GM21423 (cell line): Measurements from ENCODE around the gene CORO6.

Experiments used
- ATAC-seq: cut with Tn5 transposase; IDR thresholded peaks from one replicate; pipeline ENCODE4 v1.9.1; 2021; ENCODE audit warnings: mild to moderate bottlenecking, moderate library complexity; ENCODE audit not compliant: unreplicated experiment

Gene CORO6

DNA sequence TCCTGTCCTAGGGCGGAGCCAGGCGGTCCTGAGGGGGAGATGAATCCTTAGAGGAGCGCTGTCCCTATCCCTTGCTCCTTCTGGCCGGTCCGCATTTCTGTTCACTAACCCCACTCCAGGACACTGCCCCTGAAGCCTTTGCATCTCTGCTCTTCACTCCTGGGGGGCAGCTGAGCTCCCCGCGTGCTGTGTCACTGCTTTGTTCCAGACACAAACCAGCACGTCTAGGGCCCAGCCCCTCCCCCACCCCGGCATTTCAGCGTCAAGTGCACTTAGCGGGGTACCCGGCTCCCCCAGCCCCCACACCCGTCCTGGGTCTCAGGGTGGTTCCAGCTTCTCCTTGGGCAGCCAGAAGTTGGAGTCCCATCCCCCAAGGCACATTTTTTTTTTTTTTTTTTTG lies 8.9 kb downstream of the CORO6 start:
- no peak for ATAC-seq

DNA sequence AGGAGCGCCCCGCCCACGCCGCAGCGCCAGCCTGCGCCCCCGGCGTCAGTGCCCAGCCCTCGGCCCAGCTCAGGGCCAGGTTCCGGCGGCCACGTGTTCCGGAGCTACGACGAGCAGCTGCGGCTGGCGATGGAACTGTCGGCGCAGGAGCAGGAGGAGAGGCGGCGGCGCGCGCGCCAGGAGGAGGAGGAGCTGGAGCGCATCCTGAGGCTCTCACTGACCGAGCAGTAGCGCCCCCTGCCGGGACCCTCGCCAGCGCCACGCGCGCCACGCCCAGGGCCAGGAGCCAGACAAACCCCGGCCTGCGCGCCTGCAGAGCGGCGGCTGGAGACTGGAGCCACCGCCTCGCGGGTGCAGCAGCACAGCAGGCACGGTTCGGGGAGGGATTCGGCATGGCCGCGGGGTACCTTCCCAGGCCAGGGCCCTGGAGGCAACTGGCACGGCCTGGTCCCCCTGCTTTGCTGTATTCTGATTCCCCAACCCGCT lies 9.3 kb downstream of the CORO6 start:
- ATAC-seq: peak; percentile 32

DNA sequence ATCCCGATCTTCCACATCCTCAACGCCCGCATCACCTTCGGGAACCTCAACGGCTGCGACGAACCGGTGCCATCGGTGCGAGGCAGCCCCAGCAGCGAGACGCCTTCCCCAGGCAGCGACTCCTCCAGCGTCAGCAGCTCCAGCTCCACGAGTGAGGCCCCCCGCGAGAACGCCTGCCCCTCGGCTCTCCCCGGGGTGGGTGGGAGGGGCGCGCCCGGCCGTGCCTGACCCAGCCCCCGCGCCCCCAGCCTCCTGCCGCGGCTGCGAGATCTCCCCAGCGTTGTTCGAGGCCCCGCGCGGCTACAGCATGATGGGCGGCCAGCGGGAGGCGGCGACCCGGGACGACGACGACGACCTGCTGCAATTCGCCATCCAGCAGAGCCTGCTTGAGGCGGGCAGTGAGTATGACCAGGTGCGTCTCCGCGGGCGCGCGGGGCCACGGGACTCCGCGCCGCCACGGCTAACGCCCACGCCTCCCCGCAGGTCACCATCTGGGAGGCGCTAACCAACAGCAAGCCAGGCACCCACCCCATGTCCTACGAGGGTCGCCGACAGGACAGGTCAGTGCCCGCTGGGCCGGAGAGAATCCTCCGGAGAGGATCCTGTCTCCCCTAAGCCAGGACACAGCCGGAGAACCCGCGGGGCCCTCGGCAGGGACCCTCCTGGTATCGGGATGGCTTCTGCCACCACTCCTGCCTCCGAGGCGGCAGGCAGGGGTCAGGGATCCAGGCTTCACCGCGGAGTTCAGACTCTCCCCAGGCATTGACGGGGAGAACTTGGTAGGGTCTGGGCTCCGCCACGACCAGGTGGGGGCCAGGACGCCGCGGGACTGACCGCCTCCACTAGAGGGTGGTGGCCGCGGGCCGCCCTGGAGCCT lies 10.1 kb downstream of the CORO6 start:
- ATAC-seq: no peak

DNA sequence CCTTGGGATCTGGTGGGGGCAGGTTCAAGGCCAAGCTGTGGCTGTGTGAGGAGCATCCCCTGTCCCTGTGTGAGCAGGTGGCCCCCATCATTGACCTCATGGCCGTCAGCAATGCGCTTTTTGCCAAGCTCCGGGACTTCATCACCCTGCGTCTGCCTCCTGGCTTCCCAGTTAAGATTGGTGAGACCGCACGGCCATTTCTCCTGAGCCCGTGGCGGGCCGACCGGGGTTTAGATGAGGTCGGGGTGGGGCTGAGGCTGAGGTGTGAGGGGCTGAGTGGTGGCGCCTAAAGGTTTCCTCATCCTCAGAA lies 10.7 kb downstream of the CORO6 start:
- ATAC-seq: no peak

DNA sequence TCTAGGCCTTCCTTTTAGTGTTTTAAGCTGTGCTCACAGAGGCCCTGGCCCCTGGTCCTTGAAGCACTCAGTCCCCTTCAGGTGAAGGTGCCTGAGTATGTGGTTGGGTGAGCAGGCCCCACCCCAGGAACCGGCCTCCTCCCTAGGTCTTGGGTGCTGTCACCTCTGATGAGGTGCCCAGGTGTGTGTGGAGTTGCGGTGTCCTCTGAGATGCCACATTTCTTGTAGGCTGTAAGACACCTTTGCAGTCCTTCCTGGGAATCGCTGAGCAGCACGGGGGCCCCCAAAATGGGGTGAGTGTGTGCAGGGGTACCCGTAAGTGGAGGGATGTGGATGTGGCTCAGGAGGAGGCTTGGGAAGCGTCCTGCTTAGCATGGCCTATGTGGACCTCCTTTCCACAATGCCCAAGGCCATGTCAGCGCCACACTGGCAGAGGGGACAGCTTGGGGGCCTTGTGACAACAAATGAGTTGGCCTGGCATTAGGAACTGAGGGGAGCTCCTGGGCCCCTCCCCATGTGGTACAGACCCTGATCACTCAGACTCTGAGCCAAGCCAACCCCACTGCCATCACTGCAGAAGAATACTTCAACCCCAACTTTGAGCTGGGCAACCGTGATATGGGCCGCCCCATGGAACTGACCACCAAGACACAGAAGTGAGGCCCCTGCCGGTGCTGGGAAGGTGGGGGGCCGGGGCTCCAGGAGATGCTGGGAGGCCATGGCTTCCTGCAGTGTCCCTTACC lies 11.2 kb downstream of the CORO6 start:
- no peak for ATAC-seq

DNA sequence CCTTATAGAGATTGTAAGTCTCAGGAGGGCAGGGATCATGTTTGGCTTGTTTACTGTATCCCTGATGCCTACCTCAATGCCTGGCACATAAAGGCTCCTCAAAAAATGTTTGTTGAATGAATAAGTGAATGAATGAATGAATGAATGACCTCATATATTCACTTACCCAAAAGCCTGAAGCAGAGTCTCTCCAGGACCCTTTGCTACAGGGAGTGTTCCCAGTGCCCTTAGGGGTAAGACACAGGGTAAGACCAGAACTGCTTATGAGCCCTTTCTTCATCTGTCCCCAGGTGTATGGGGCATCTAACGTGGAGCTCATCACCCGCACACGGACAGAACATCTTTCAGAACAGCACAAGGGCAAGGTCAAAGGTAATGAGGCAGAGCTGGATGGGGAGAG lies 12.3 kb downstream of the CORO6 start:
- no peak for ATAC-seq

DNA sequence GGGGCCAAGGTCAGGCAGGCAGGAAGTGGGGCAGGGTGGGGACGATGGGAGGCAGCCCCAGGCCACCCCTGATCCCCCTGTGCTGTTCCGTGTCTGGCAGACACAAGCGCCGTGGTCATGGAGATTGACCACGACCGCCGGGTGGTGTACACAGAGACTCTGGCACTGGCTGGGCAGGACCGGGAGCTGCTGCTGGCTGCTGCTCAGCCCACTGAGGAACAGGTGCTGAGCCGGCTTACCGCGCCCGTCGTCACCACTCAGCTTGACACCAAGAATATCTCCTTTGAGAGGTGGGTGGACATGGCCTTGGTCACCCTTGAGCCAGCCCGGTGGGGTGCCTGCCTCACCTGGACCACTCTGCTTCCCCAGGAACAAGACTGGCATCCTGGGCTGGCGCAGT lies 13.7 kb downstream of the CORO6 start:
- ATAC-seq: no peak

DNA sequence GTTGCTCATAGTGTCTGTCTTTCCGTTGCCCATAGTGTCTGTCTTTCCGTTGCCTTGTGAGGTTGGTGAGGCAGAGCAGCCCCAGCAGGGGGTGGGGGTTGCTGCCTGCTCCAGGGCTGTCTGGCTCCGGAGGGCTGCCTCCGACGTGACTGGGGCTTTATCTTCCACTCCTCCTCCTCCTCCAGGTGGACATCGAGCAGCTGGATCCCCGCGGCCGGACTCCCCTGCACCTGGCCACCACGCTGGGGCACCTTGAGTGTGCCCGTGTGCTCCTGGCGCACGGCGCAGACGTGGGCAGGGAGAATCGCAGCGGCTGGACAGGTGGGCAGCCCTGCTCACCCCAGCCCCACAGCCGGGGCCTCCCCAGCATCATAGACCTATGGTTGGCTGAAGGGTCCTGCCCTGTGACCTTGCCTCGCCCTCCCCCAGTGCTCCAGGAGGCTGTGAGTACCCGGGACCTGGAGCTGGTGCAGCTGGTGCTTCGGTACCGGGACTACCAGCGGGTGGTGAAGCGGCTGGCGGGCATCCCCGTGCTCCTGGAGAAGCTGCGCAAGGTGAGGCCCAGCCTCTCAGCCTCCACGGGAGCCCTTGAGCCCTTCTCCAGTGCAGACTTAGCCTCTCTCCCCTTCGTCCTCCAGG lies 15.0 kb downstream of the CORO6 start:
- no peak for ATAC-seq

DNA sequence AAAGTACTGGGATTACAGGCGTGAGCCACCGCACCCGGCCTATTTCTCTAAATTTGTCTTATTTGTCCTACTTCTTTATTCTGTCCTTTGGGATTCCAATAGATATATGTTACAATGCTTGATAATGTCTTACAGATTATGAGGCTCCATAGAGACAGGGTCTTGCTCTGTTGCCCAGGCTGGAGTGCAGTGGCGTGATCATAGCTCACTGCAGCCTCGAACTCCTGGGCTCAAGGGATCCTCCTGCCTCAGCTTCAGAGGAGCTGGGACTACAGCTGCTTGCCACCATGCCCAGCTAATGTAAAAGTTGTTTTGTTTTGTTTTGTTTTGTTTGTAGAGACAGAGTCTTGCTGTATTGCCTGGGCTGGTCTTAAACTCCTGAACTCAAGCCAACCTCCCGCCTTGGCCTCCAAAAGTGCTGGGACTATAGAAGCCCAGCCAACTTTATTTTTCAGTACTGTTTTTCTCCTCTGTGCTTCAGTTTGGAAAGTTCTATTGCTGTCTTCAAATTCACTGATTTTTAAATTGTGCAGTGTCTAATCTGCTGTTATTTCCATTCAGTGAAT lies 19.5 kb downstream of the CORO6 start:
- ATAC-seq: no peak

DNA sequence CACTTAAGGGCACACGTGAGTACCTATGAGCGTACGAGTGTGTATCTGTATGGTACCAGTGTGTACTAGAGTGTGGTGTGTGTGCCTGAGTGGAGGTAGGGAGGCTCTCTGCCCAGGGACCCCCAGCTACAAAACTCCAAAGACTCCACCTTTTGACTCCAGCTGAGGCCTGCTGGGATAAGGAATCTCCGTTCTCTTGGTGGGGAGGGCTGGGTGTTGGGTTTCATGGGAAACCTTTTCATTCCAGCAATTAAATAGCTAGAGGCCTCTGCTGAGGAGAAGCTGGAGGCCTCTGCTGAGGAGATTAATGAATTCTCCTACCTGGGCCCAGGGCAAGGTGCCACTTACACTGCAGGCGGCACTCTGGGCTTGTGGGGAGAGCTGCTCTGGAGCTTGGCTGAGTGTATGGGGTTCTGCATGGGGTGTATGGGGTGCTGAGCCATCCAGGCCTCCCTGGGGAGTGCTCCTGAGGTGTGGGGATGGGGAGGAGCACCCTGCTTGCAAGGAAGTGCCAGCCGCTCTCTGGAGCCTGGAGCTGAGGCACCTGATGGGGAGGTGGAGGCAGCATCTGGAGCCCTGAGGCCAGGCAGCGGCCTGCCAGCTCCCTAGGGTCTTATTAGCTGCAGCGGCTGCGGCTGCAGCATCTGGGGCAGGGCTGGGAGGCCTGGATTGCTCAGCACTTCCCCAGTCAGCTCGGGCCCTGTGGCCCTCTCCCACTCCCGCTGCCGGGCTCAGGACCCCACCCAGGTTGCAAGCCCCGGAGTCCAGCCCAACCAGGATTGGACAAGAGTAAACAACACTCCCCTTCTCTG lies 25.1 kb downstream of the CORO6 start:
- ATAC-seq: no peak

DNA sequence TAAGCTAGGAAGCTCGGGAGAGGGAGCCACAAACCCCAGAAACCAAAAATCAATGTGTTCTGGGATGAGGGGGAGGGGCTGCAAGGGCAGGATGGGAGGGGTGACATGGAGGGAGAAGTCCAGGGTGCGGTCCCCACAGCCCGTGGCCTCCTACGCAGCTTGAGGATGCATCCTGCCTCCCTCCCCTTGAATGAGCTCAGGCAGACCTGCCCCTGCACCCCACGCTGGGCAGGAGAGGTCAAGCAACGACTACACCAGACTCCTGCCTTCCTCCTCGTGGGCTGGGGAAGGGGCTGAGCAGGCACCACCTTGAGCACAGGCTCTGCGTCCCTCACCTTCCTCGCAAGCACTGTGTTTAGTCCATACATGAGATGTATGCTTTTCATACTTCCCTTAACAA lies 25.9 kb downstream of the CORO6 start:
- ATAC-seq: no peak

DNA sequence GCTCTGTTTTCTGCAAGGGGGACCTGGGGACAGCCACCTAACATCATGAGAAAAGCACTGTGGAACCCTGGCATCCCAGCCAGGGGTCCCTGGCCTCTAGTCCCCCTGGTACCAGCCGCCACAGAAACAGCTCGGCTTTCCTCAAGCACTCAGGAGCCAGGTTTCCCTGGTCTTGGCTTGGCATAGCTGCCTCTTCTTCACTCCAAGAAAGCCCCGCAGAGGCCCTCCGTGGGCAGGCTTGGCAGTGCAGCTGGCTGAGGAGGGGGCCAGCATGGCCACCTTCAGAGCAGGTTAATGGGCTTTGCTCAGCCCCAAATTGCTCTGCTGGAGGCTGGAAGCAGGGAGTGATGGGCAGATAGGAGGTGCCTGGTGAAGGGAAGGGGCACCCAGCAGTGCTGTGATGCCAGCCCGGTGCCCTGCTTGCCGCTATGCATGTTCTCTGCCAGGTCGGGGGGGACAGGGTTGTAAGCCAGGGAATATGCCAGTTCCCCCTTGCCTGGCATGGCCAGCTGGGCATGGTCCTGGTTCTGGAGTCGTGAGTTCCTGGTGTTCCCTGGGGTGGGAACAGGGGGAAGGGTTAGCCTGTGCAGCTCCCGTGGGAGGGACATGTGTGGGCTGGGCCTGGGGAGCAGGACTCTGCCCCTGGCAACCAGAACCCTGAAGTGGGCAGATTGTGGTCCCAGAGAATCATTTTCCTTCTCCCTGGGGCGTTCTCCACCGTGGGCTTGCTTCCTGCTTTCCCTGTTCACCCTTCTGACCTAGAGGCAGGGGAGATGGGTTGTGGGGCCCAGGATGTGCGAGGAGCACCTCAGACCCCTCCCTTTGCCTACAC lies 26.6 kb downstream of the CORO6 start:
- no peak for ATAC-seq

DNA sequence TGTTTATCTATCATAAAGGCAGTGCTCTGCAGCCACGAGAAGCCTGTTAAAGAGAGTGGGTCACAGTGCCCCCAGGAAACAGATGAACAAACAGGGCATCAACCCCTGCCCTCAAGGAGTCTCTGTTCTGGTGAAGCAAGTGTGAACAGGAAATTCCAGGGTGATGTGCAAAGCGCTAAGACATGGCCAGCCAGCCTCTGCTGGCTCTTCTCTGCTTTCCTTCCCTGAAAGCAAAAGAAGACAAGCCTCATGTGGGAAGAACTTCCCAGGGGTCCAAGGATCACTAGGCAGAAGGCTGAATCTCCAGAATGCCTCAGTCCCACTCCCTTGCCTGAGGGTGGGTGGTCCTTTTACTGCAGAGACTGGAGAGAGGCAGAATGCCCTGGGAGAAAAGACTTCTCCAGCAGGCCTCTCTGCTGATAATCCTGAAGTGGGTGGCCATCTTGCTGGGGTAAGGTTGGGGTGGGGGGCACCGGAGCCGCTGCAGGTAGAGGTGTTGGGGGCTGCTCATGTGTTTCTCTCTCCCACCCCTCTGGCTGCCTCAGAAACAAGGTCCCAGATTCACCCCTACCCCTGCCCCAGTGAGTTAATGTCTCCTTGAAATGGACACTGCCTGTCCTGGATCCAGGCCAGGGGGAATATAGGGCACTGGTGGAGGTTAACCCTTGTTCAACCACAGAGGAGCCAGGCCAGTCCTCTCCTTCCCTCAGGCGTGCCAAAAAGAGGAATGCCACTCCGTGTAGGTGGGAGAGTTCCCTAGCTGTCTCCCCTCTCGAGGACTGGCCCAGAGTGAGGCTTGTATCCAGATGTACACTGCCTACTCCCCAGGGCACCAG lies 27.4 kb downstream of the CORO6 start:
- ATAC-seq: no peak

DNA sequence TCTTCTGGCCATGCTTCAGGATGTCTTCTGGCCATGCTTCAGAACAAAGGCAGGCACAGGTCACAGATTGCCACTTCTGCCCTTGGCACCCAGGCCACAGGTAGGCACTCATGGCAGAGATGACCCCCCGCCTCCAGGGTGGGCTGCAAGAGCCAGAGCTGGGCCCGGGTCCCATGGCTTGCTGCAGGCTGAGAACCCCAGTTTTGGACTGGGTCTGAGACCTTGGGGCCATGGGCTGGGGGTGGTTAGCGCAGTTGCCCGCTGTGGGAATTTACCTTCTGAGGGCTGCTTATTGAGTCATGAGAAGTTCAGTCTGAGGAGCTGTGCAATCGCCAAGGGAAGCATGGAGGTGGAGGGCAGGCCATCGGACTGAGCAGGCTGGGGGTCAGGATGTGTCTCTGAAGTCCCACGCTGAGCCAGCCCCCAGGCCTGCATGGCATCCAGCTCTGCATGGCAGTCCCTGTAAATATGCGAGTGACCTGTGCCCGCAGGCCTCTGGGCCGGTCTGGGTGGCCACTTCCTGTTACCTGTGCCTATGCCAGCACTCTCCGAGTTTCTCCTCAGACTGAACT lies 28.1 kb downstream of the CORO6 start:
- no peak for ATAC-seq

DNA sequence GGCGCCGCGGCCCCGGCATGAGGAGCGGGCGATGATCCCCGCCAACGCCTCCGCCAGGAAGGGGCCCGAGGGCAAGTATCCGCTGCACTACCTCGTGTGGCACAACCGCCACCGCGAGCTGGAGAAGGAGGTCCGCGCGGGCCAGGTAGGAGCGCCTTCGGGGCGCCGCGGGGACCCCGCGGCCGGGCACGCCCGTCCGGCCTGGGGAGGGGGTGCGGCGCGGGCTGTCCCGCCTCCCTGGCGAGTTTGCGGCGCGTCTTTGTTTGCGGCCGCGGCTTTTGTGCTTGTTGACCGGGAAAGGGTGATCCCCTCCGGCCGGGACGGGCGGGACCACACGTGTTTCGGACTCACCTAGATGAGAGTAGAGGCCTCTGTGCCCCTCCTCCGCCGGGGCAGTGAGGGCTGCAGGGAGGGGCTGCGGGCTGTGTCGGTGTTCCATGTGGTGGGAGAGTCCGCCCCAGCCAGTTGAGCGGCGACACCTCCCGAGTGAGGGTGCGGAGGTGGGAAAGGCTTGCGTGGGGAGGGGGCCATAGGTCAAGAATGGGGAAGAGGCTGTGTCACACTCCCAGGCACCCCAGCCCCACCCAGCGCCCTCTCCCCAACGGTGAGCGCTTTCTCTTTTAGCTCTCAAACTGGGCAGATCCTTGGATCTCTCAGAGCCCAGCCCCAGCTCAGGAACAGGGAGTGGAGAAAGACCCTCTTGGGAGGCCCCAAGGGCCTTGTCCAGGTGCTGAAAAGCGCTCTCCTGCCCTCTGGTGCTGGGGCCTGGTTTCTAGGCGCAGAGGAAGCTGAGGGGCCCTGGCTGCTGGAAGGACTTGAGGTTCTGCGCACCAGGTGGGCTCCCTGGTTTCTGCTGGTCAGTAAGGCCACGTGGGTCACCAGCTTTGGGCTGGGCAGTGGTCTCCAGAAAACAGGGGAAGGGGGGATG lies 28.9 kb downstream of the CORO6 start:
- no peak for ATAC-seq

DNA sequence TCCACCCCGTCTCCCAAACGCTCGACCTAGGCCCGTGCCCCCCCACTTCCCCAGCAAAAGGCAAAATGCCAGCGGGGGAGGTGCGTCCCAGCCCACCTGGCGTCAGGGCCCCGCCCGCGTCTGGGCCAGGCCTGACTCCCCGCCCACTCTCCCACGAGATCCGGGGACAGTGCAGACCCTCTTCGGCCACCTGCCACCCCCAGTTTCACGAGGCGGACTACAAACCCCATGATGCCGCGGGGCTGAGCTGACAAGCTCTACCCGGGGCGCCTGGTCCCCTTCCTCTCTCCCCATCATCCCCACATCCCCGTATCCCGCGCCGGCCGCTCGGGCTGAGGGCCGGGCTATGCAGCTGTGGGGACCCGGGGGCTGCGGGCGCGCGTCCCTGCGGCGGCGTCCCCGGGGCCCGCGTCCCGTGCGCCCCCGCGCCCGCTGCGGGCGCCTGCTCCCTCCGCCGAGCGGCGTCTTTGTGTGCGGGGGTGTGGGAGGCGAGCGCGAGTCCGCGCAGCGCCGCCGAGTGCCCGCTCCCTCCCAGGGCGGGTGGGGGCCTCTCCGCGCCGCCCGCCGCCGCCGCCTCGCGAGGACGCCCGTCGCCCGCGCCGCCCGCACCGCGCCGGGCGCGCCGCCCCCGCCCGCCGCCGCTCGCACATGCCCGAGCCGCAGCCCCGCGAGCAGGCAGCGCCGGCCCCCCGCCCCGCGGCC lies 29.7 kb downstream of the CORO6 start, which contains the start of gene ANKRD13B:
Gene ANKRD13B (plus strand): TSS at position 283 of the 702 bp plus-strand sequence. CDS start 490 bp downstream, outside the sequence.
- ATAC-seq: no peak
